H9 (cell line): ENCODE data around the gene PLXND1. TPM values are rescaled to one million over a fixed set of nuclear protein-coding genes. Genes with fewer than 3 reads are reported as not detected.

Experiments used
- DNase-seq: peaks from one replicate; pipeline ENCODE4 v3.0.0-alpha.2; 2017
- H2AFZ ChIP-seq: one replicate; pipeline ENCODE4 v1.6.1; 2013; ENCODE audit warnings: mild to moderate bottlenecking, low read length, control low read depth, moderate library complexity
- H2AK5ac ChIP-seq: 2 replicates; pipeline ENCODE4 v1.6.1; 2013; ENCODE audit warnings: low read length, control low read depth, mixed read lengths; ENCODE audit not compliant: insufficient read length
- H2BK120ac ChIP-seq: one replicate; pipeline ENCODE4 v1.6.1; 2013; ENCODE audit warnings: low read depth, mild to moderate bottlenecking, low read length, control low read depth, inconsistent platforms; ENCODE audit not compliant: poor library complexity, severe bottlenecking
- H2BK12ac ChIP-seq: 2 replicates; pipeline ENCODE4 v1.6.1; 2013; ENCODE audit warnings: low read length, control low read depth, mixed read lengths, low read depth; ENCODE audit not compliant: insufficient read length
- H2BK15ac ChIP-seq: 2 replicates; pipeline ENCODE4 v1.6.1; 2013; ENCODE audit warnings: low read depth, low read length, control low read depth
- H2BK20ac ChIP-seq: one replicate; pipeline ENCODE4 v1.6.1; 2013; ENCODE audit warnings: low read depth, mild to moderate bottlenecking, low read length, control low read depth, inconsistent platforms; ENCODE audit not compliant: poor library complexity, severe bottlenecking
- H2BK5ac ChIP-seq: 2 replicates; pipeline ENCODE4 v1.6.1; 2013; ENCODE audit warnings: low read length, control low read depth, mixed read lengths; ENCODE audit not compliant: insufficient read length
- H3K14ac ChIP-seq: 2 replicates; pipeline ENCODE4 v1.6.1; 2013; ENCODE audit warnings: low read length, control low read depth; ENCODE audit not compliant: insufficient read depth
- H3K18ac ChIP-seq: 2 replicates; pipeline ENCODE4 v1.6.1; 2013; ENCODE audit warnings: low read depth, mild to moderate bottlenecking, mixed read lengths, low read length, control low read depth; ENCODE audit not compliant: insufficient read length
- H3K23ac ChIP-seq: 2 replicates; pipeline ENCODE4 v1.6.1; 2013; ENCODE audit warnings: low read length, control low read depth, mixed read lengths, low read depth; ENCODE audit not compliant: insufficient read length
- H3K23me2 ChIP-seq: 2 replicates; pipeline ENCODE4 v1.6.1; 2013; ENCODE audit warnings: low read depth, mild to moderate bottlenecking, mixed read lengths, low read length, control low read depth; ENCODE audit not compliant: insufficient read length, poor library complexity, severe bottlenecking
- H3K27ac ChIP-seq: 2 replicates; pipeline ENCODE4 v1.5.1; 2013; ENCODE audit warnings: low read length, control low read depth, mixed read lengths, low read depth; ENCODE audit not compliant: insufficient read length
- H3K27me3 ChIP-seq: 2 replicates; pipeline ENCODE4 v1.6.1; 2013; ENCODE audit warnings: low read length, control low read depth, inconsistent platforms; ENCODE audit not compliant: insufficient read depth
- H3K4ac ChIP-seq: 2 replicates; pipeline ENCODE4 v1.6.1; 2013; ENCODE audit warnings: low read depth, mild to moderate bottlenecking, control low read depth, inconsistent platforms, low read length, moderate library complexity
- H3K4me1 ChIP-seq: 2 replicates; pipeline ENCODE4 v1.6.1; 2013; ENCODE audit warnings: low read length, control low read depth, inconsistent platforms; ENCODE audit not compliant: insufficient read depth
- H3K4me2 ChIP-seq: 2 replicates; pipeline ENCODE4 v1.6.1; 2013; ENCODE audit warnings: low read length, control low read depth, mixed read lengths; ENCODE audit not compliant: insufficient read length, insufficient read depth
- H3K56ac ChIP-seq: 2 replicates; pipeline ENCODE4 v1.6.1; 2013; ENCODE audit warnings: low read depth, mild to moderate bottlenecking, mixed read lengths, low read length, control low read depth; ENCODE audit not compliant: insufficient read length
- H3K79me1 ChIP-seq: 2 replicates; pipeline ENCODE4 v1.6.1; 2013; ENCODE audit warnings: low read depth, mild to moderate bottlenecking, moderate library complexity, low read length, control low read depth, inconsistent platforms; ENCODE audit not compliant: insufficient read depth, poor library complexity, severe bottlenecking
- H3K79me2 ChIP-seq: 2 replicates; pipeline ENCODE4 v1.6.1; 2013; ENCODE audit warnings: low read length, control low read depth, inconsistent platforms; ENCODE audit not compliant: insufficient read depth
- H3K9ac ChIP-seq: 2 replicates; pipeline ENCODE4 v1.6.1; 2013; ENCODE audit warnings: low read length, control low read depth, mixed read lengths; ENCODE audit not compliant: insufficient read length; ENCODE audit errors: extremely low read depth
- H3K9me3 ChIP-seq: one replicate; pipeline ENCODE4 v1.6.1; 2013; ENCODE audit warnings: low read depth, low read length, inconsistent platforms; ENCODE audit not compliant: control insufficient read depth
- H3T11ph ChIP-seq: one replicate; pipeline ENCODE4 v1.6.1; 2013; ENCODE audit warnings: mild to moderate bottlenecking, low read length, control low read depth, inconsistent platforms
- H4K20me1 ChIP-seq: one replicate; pipeline ENCODE4 v1.6.1; 2013; ENCODE audit not compliant: control insufficient read depth, insufficient read length, insufficient read depth
- H4K5ac ChIP-seq: 2 replicates; pipeline ENCODE4 v1.6.1; 2013; ENCODE audit warnings: low read depth, mild to moderate bottlenecking, mixed read lengths, low read length, control low read depth; ENCODE audit not compliant: insufficient read length
- H4K8ac ChIP-seq: replicated peaks from 2 replicates; pipeline ENCODE4 v1.6.1; 2013; ENCODE audit warnings: low read length, control low read depth, mixed read lengths, low read depth; ENCODE audit not compliant: insufficient read length
- H4K91ac ChIP-seq: 2 replicates; pipeline ENCODE4 v1.6.1; 2013; ENCODE audit warnings: low read depth, mild to moderate bottlenecking, moderate library complexity, mixed read lengths, low read length, control low read depth; ENCODE audit not compliant: insufficient read length
- H3K27ac Mint-ChIP-seq, 3 experiments: 2 replicates in 2 of 3; 3 replicates in 1 of 3; pipeline ENCODE4 v1.8.0; 2020 to 2021; ENCODE audit warnings: mixed read lengths in 3 of 3, mild to moderate bottlenecking in 1 of 3, moderate library complexity in 1 of 3
- H3K27me3 Mint-ChIP-seq: 2 replicates; pipeline ENCODE4 v1.8.0; 2021; ENCODE audit warnings: low read depth, mild to moderate bottlenecking, moderate library complexity, mixed read lengths
- H3K36me3 Mint-ChIP-seq, 3 experiments: 2 replicates in 2 of 3; 3 replicates in 1 of 3; pipeline ENCODE4 v1.8.0; 2020 to 2021; ENCODE audit warnings: low read depth in 3 of 3, mixed read lengths in 3 of 3; ENCODE audit not compliant: insufficient read depth in 1 of 3
- H3K4me1 Mint-ChIP-seq, 2 experiments: 2 replicates each; pipeline ENCODE4 v1.8.0; 2020; ENCODE audit warnings: mixed read lengths in 2 of 2
- H3K4me3 Mint-ChIP-seq, 2 experiments: 2 replicates in 1 of 2; 3 replicates in 1 of 2; pipeline ENCODE4 v1.8.0; 2020 to 2021; ENCODE audit warnings: mild to moderate bottlenecking in 2 of 2, mixed read lengths in 2 of 2, moderate library complexity in 1 of 2
- H3K9me3 Mint-ChIP-seq, 2 experiments: 2 replicates in 1 of 2; 3 replicates in 1 of 2; pipeline ENCODE4 v1.8.0; 2020; ENCODE audit warnings: mild to moderate bottlenecking in 2 of 2, mixed read lengths in 2 of 2, moderate library complexity in 1 of 2
- WGBS: extraction: QIAGEN DNeasy Blood & Tissue Kit; methylation state at CpG from one replicate; pipeline ENCODE4 v1.1.7; 2013; ENCODE audit warnings: missing lambda C conversion rate, low lambda C conversion rate, mixed read lengths; ENCODE audit not compliant: insufficient read length; ENCODE audit errors: extremely low coverage; 5-methylcytosine and 5-hydroxymethylcytosine counted together
- total RNA-seq: library from RNA; stranded (reverse); gene quantifications from 2 replicates; pipeline ENCODE4 v1.2.1, GENCODE V29; 2021
- TF ChIP-seq, protein P1 (sequence below): fragments of 200-600 bp; sonication (generic); conservative IDR thresholded peaks from 3 replicates; pipeline ENCODE4 v1.8.0; 2021; ENCODE audit warnings: antibody characterized with exemption, mild to moderate bottlenecking

PLXND1 gene
- total RNA-seq, 1 experiment from 2014 or later = 50.9 TPM

DNA sequence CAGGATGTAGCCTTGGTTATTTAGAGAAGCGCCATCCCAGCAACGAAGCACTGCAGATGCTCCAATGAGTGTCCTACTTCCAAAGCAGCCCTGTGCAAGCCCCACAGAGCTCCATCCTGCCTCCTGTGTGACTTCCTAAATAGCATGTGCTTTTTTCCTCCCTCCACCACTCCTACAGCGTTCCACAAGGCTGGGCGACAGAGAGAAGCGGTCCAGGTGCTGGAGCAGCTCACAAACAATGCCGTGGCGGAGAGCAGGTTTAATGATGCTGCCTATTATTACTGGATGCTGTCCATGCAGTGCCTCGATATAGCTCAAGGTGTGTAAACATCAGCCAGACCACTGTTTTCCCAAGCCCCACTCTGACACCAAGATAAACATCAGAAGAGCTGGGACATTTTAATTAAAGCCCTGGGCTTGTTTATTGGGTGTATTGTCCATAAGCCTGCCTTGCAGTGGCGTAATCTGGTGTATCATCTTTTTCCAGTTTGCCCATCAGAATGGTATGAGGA lies 100.2 kb downstream of the PLXND1 start:
- H3K4me2 ChIP-seq = no peak overlapping the region
- no peak overlapping the region for H3K56ac ChIP-seq
- H3K79me2 ChIP-seq = no peaks in the 10 kb centered on the region
- no peak overlapping the region for H3K23ac ChIP-seq
- Mint-ChIP-seq H3K36me3 (peaks cover 1 to 13% (median 9%) of the 10 kb centered on the region in 3 experiments; a peak in 5 of 7 replicates), H3K27ac (no peak overlapping the region), H3K4me3 (no peak overlapping the region), H3K27me3 (peaks cover 2% of the 10 kb centered on the region; the same call in 1 of the 2 replicates), H3K4me1 (peaks cover 11 to 14% of the 10 kb centered on the region in 2 experiments), H3K9me3 (no peaks in the 10 kb centered on the region)
- H3K79me1 ChIP-seq = no peaks in the 10 kb centered on the region
- H2AK5ac ChIP-seq = no peak overlapping the region
- no peak overlapping the region for H2BK120ac ChIP-seq
- no peak overlapping the region for H2BK12ac ChIP-seq
- H3K18ac ChIP-seq = no peak overlapping the region
- TF ChIP-seq, protein P1, sequence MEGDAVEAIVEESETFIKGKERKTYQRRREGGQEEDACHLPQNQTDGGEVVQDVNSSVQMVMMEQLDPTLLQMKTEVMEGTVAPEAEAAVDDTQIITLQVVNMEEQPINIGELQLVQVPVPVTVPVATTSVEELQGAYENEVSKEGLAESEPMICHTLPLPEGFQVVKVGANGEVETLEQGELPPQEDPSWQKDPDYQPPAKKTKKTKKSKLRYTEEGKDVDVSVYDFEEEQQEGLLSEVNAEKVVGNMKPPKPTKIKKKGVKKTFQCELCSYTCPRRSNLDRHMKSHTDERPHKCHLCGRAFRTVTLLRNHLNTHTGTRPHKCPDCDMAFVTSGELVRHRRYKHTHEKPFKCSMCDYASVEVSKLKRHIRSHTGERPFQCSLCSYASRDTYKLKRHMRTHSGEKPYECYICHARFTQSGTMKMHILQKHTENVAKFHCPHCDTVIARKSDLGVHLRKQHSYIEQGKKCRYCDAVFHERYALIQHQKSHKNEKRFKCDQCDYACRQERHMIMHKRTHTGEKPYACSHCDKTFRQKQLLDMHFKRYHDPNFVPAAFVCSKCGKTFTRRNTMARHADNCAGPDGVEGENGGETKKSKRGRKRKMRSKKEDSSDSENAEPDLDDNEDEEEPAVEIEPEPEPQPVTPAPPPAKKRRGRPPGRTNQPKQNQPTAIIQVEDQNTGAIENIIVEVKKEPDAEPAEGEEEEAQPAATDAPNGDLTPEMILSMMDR = no peak
- no peak overlapping the region for H4K8ac ChIP-seq
- no CpG with 5 or more reads among the region's 9 CpGs for WGBS
- H3K27ac ChIP-seq = no peak overlapping the region
- peaks cover 2% of the 10 kb centered on the region for H4K20me1 ChIP-seq
- H3K23me2 ChIP-seq = no peaks in the 10 kb centered on the region
- H4K5ac ChIP-seq = no peak overlapping the region
- no peak overlapping the region for H3T11ph ChIP-seq
- DNase-seq = no peak
- H2AFZ ChIP-seq = no peak overlapping the region
- no peak overlapping the region for H3K9ac ChIP-seq
- H3K9me3 ChIP-seq = no peaks in the 10 kb centered on the region
- no peak overlapping the region for H2BK5ac ChIP-seq
- H3K4ac ChIP-seq = no peak overlapping the region
- H4K91ac ChIP-seq = no peak overlapping the region
- no peak overlapping the region for H2BK15ac ChIP-seq
- H3K4me1 ChIP-seq = peaks cover 6% of the 10 kb centered on the region; the same call in 1 of the 2 replicates
- H3K27me3 ChIP-seq = no peaks in the 10 kb centered on the region
- no peak overlapping the region for H3K14ac ChIP-seq
- no peak overlapping the region for H2BK20ac ChIP-seq
